Heart left ventricle (tissue), 16 donors: Measurements from ENCODE around the gene LPCAT1. TPM values are rescaled to one million over a fixed set of nuclear protein-coding genes. Genes with fewer than 3 reads are reported as not detected.

Experiments used
- ATAC-seq, 4 donors: fragments of 200-7000 bp; cut with Tn5 transposase; one replicate each; pipeline ENCODE4 v1.9.1; 2020 to 2022; ENCODE audit warnings: moderate library complexity in 4 of 4, mild to moderate bottlenecking in 3 of 4, moderate number of reproducible peaks in 1 of 4
- DNase-seq, 5 donors: peaks; one replicate each; pipeline ENCODE4 v3.0.0-alpha.2; 2020
- H3K27ac ChIP-seq, 12 donors: fragments of 200-600 bp; sonication (generic) in 4 of 12; one replicate each; pipeline versions ENCODE4 v1.5.0 to v1.8.0; 2016 to 2022; ENCODE audit warnings: mild to moderate bottlenecking in 2 of 12
- H3K27me3 ChIP-seq, 9 donors: fragments of 200-600 bp; sonication (generic) in 2 of 9; one replicate each; pipeline versions ENCODE4 v1.5.1 to v1.8.0; 2016 to 2022; ENCODE audit warnings: mild to moderate bottlenecking in 3 of 9
- H3K36me3 ChIP-seq, 9 donors: fragments of 200-600 bp; sonication (generic) in 2 of 9; one replicate each; pipeline versions ENCODE4 v1.5.0 to v1.8.0; 2018 to 2022; ENCODE audit warnings: mild to moderate bottlenecking in 2 of 9
- H3K4me1 ChIP-seq, 12 donors: fragments of 200-600 bp; sonication (generic) in 4 of 12; one replicate each; pipeline versions ENCODE4 v1.5.0 to v1.8.0; 2016 to 2022; ENCODE audit warnings: mild to moderate bottlenecking in 3 of 12
- H3K4me3 ChIP-seq, 12 donors: fragments of 200-600 bp; sonication (generic) in 4 of 12; one replicate each; pipeline versions ENCODE4 v1.5.0 to v1.8.0; 2017 to 2022; ENCODE audit warnings: mild to moderate bottlenecking in 9 of 12, moderate library complexity in 4 of 12
- H3K9me3 ChIP-seq, 12 donors: fragments of 200-600 bp; sonication (generic) in 4 of 12; one replicate each; pipeline versions ENCODE4 v1.5.0 to v1.8.0; 2016 to 2022; ENCODE audit warnings: mild to moderate bottlenecking in 1 of 12
- POLR2A ChIP-seq, 2 donors: fragments of 450-650 bp; IDR thresholded peaks; one replicate each; pipeline ENCODE4 v1.6.1; 2017; ENCODE audit warnings: antibody characterized with exemption in 2 of 2, mild to moderate bottlenecking in 2 of 2, moderate library complexity in 2 of 2
- WGBS, 4 donors: extraction: QIAGEN DNeasy Blood & Tissue Kit in 2 of 4; methylation state at CpG; one replicate each; pipeline versions ENCODE4 v1.1.5 to v1.1.7; 2013 to 2018; 5-methylcytosine and 5-hydroxymethylcytosine counted together
- intact Hi-C, 10 donors: fragments of 100-400 bp; cut with DNase I; formaldehyde crosslinking; loops; one replicate each; pipeline versions ENCODE4 v1.11.1 to v1.14.2; 2022
- polyA plus RNA-seq, 2 donors: library from polyadenylated mRNA; stranded (reverse); fragments of 200-250 nt; gene quantifications; one replicate each; pipeline ENCODE4 v1.2.3, GENCODE V29; 2013
- total RNA-seq, 9 donors: library from RNA; depleted of rRNA in 2 of 9; stranded (reverse); fragments of >200 nt in 2 of 9; fragmentation: NEBNext Ultra II Directional in 3 of 9; extraction: Animal tissue kit (Norgen Biotek cat#: 25700) in 3 of 9; gene quantifications; one replicate each; pipeline versions ENCODE4 v1.1.0 to v1.2.4, GENCODE V29; 2016 to 2023
- TF ChIP-seq, protein P1 (sequence below), 12 donors: fragments of 200-600 bp; sonication (generic) in 4 of 12; IDR thresholded peaks; one replicate each; pipeline versions ENCODE4 v1.5.0 to v1.8.0; 2018 to 2022; ENCODE audit warnings: antibody characterized with exemption in 12 of 12, mild to moderate bottlenecking in 5 of 12
- donor health status: ischemic (EF 13 %, LVEDD 7.1; RV severe dilation, severe dysfunction).
- donor health status: healthy with polysubstance abuse.
- donor health status: DM: no; HTN: yes; CAD: no.
- donor health status: DM: no; HTN: no; CAD: no.
- donor health status: ischemic (EF 25% LVEDD 6.9; RV normal size, moderate dysfunction).
- donor health status: ischemic (EF 25% LVEDD 5.7; RV mildly dilated, moderate dysfunction).
- donor health status: healthy.
- donor health status: DM: yes; HTN: yes; CAD: no.
- donor health status: ischemic (EF 35%, LVEDD 5.7; RV mildly dilated, moderate dysfunction).
- donor health status: nonischemic (EF 11% LVEDD 7.7; RV severe dilation, severe dysfunction).
- donor health status: DM: yes; HTN: yes; CAD: no.
- donor health status: PGD.
- donor health status: ischemic (EF 29% LVEDD 5.4; RV normal size, mild dysfunction).
- donor health status: nonischemic (EF 23%, LVEDD 6.1; RV moderate dilation, normal function).

Gene LPCAT1
- total and polyA plus RNA-seq, 11 donors: 8.2 to 30.6 (median 9.9) TPM

DNA sequence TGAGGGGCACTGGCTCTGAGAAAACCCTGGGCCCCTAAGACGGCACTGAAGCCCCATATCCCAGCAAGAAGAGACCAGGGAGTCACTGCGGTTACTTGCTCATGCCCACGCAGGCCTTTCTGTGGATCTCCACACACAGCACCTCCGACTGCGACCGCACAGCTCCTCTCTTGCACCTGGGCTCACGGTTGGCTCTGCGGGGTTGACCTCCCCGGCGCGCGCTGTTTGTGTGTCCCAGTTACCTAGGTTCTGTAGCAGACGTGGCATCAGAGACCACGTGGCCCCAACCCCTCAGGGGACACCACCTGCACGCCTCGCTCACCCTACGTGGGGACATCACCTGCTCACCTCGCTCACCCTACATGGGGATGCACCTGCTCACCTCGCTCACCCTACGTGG lies 12.7 kb downstream of the LPCAT1 start:
- no peak for TF ChIP-seq POLR2A (IDR thresholded peaks at IDR 0.05)
- TF ChIP-seq, protein P1, sequence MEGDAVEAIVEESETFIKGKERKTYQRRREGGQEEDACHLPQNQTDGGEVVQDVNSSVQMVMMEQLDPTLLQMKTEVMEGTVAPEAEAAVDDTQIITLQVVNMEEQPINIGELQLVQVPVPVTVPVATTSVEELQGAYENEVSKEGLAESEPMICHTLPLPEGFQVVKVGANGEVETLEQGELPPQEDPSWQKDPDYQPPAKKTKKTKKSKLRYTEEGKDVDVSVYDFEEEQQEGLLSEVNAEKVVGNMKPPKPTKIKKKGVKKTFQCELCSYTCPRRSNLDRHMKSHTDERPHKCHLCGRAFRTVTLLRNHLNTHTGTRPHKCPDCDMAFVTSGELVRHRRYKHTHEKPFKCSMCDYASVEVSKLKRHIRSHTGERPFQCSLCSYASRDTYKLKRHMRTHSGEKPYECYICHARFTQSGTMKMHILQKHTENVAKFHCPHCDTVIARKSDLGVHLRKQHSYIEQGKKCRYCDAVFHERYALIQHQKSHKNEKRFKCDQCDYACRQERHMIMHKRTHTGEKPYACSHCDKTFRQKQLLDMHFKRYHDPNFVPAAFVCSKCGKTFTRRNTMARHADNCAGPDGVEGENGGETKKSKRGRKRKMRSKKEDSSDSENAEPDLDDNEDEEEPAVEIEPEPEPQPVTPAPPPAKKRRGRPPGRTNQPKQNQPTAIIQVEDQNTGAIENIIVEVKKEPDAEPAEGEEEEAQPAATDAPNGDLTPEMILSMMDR (IDR thresholded peaks at IDR 0.05): no peak
- no peaks in the 10 kb centered on the region for H3K9me3 ChIP-seq
- DNase-seq (peak; percentile 3 to 49 (median 13)), ATAC-seq (no peak)
- H3K4me3 ChIP-seq: no peak overlapping the region
- no peaks in the 10 kb centered on the region for H3K27me3 ChIP-seq
- WGBS, 4 donors: 95 to 98% (median 97%) methylated on average over 9 to 20 of the region's 20 CpGs
- H3K27ac ChIP-seq: no peak overlapping the region
- peaks cover 0 to 28% (median 0%) of the 10 kb centered on the region in 12 donors for H3K4me1 ChIP-seq
- peaks cover 0 to 52% (median 9%) of the 10 kb centered on the region in 9 donors for H3K36me3 ChIP-seq
- intact Hi-C loops: no loop called here

DNA sequence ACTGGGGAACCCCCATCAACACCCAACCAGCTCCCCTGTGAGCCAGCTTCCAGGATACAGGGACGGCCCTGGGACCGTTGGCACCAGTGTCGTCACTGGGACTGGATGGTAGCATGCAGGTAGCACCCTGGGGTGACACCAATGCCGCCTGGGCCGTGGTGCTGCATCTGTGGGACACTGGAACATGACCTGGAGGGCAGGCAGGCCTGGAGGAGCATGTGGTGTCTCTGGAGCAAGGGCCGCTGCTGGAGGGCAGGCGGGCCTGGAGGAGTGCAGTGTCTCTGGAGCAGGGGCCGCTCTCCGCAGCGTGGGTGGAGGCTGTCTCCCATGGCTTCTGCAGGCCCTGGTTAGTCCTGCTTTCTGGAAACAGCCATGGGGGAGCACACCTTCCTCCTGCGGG lies 13.1 kb downstream of the LPCAT1 start:
- Histone ChIP-seq H3K27ac (no peak overlapping the region), H3K9me3 (no peaks in the 10 kb centered on the region), H3K4me3 (no peak overlapping the region), H3K27me3 (no peaks in the 10 kb centered on the region), H3K4me1 (peaks cover 0 to 28% (median 0%) of the 10 kb centered on the region in 12 donors), H3K36me3 (peaks cover 0 to 52% (median 9%) of the 10 kb centered on the region in 9 donors)
- intact Hi-C loops: no loop called here
- WGBS, 4 donors: 93 to 97% (median 97%) methylated on average over 10 to 11 of the region's 11 CpGs
- TF ChIP-seq POLR2A (IDR thresholded peaks at IDR 0.05): no peak
- TF ChIP-seq, protein P1 (IDR thresholded peaks at IDR 0.05): no peak
- peak in 4 of 5 donors; percentile 4 to 24 (median 18) for DNase-seq
- ATAC-seq: no peak

DNA sequence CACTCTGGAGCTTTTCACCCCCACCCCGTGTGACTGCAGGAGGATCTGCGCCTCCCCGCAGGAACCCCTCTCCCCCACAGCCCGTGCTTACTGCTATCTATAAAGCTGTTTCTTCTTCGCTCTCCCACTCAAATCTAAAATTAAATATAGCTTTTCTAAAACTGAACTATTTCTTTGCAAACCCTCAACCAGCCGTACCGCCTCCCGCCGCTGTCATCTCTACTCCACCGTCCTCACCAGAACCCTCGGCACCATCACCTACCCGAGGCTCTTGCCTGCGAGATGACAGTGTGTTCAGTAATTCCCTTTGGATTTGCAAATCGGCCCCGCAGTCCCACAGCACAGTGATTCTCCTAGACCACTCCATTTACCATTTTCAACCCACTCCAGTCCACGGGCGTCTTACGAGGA lies 13.6 kb downstream of the LPCAT1 start:
- intact Hi-C loops: no loop called here
- TF ChIP-seq, protein P1 (IDR thresholded peaks at IDR 0.05): no peak
- Histone ChIP-seq H3K4me3 (no peak overlapping the region), H3K9me3 (no peaks in the 10 kb centered on the region), H3K4me1 (peaks cover 0 to 32% (median 0%) of the 10 kb centered on the region in 12 donors), H3K27ac (no peak overlapping the region), H3K36me3 (peaks cover 0 to 52% (median 9%) of the 10 kb centered on the region in 9 donors), H3K27me3 (no peaks in the 10 kb centered on the region)
- DNase-seq (peak in 2 of 5 donors; percentile 2 to 22), ATAC-seq (no peak)
- 88 to 94% (median 92%) methylated on average over 18 of the region's 18 CpGs for WGBS, 4 donors

DNA sequence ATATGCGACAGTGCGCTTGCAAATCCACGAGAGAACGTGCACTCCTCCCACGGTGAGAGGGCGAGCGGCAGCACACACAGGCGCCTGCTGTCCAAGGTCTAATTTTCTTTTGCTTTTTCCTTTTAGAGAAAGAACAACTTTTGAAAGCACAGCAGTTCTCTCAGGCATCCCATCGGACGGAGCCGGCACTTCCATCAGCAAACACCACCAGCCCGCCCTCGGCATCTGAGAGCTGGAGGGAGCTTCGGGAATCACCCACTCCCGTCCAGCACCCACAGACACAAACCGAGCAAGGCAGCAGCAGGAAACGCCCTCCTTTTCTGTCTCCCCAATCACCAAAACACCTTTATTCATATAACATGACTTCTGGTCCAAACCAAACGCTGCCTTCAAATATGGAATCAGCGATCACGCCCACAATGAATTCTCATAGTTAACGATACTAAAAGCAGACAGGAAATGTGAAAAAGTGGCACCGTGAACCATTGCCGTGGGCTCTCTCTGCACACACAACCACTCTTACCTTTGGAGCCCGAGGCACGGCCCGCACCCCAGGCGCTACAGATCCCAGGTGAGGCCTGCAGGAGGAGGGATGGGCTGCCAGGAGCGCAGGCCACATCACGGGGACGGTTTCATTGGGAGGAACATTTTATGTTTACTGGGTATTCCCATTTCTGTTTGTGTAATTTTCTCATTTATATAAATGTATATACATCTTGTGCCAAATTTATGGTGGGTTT lies 14.2 kb downstream of the LPCAT1 start:
- TF ChIP-seq POLR2A (IDR thresholded peaks at IDR 0.05): no peak
- TF ChIP-seq, protein P1 (IDR thresholded peaks at IDR 0.05): no peak
- intact Hi-C loops: no loop called here
- Histone ChIP-seq H3K36me3 (peaks cover 0 to 52% (median 9%) of the 10 kb centered on the region in 9 donors), H3K27ac (no peak overlapping the region), H3K27me3 (no peaks in the 10 kb centered on the region), H3K9me3 (no peaks in the 10 kb centered on the region), H3K4me1 (peaks cover 0 to 34% (median 0%) of the 10 kb centered on the region in 12 donors), H3K4me3 (no peak overlapping the region)
- no peak for ATAC-seq
- DNase-seq: peak in 4 of 5 donors; percentile 6 to 23 (median 8)
- 93 to 95% (median 94%) methylated on average over 30 of the region's 30 CpGs for WGBS, 4 donors
